Uterus (tissue), 2 donors: ENCODE results near the gene UST.

Source experiments
- POLR2A ChIP-seq, 2 donors: fragments of 450-650 bp; IDR thresholded peaks; one replicate each; pipeline ENCODE4 v1.6.1; 2016; ENCODE audit warnings: antibody characterized with exemption in 2 of 2, mild to moderate bottlenecking in 1 of 2, moderate library complexity in 1 of 2
- TF ChIP-seq, protein P1 (sequence below), 4 experiments: fragments of 200-600 bp in 2 of 4; fragments of 450-650 bp in 2 of 4; sonication (generic) in 2 of 4; IDR thresholded peaks; one replicate each; pipeline ENCODE4 v1.5.1; 2016 to 2019; ENCODE audit warnings: antibody characterized with exemption in 4 of 4, mild to moderate bottlenecking in 2 of 4, moderate library complexity in 1 of 4

DNA sequence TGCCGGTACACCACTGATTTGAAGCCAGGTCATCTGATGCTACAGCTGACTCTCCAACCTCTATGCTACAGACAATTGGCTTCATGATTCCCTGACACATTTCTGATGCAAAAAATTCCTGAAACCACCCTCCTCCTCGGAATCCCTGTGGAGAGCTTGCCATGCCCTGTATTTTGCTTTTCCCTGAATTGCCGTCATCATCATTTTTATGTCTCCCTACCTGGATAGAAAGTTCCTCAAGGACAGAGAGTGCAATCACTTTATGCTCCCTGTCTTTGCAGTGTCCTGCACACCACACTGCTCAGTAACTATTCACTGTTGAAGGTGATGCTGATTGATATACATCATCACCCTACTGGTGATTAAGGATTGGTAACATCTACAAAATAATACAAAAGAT is 239.8 kb downstream of the UST start:
- TF ChIP-seq, protein P1, sequence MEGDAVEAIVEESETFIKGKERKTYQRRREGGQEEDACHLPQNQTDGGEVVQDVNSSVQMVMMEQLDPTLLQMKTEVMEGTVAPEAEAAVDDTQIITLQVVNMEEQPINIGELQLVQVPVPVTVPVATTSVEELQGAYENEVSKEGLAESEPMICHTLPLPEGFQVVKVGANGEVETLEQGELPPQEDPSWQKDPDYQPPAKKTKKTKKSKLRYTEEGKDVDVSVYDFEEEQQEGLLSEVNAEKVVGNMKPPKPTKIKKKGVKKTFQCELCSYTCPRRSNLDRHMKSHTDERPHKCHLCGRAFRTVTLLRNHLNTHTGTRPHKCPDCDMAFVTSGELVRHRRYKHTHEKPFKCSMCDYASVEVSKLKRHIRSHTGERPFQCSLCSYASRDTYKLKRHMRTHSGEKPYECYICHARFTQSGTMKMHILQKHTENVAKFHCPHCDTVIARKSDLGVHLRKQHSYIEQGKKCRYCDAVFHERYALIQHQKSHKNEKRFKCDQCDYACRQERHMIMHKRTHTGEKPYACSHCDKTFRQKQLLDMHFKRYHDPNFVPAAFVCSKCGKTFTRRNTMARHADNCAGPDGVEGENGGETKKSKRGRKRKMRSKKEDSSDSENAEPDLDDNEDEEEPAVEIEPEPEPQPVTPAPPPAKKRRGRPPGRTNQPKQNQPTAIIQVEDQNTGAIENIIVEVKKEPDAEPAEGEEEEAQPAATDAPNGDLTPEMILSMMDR (IDR thresholded peaks at IDR 0.05) = no peak
- no peak for TF ChIP-seq POLR2A (IDR thresholded peaks at IDR 0.05)
